ENCODE data around the gene RHBDD3.

Gene RHBDD3

GRCh38 chr22:29306175-29306834 is 38.5 kb upstream of the RHBDD3 start, which contains the start of gene GAS2L1:
GAS2L1 (plus strand) TSS chr22:29306650; CDS start chr22:29308106, 1,456 bp downstream.
- DNase-seq = peak in 12 of 14 donors; percentile 42 to 78 (median 56)

GRCh38 chr22:29305836-29306174 is 38.0 kb upstream of the RHBDD3 start:
- DNase-seq = no peak

- DNase-seq = peak in 5 of 14 donors; percentile 16 to 66 (median 64)
These were observed 35.1 kb upstream of the RHBDD3 start for GRCh38 chr22:29302681-29303465.

- peak in 4 of 14 donors; percentile 44 to 75 (median 60) for DNase-seq
These were observed 34.6 kb upstream of the RHBDD3 start for GRCh38 chr22:29302402-29302680.

GRCh38 chr22:29301716-29302401 is 34.1 kb upstream of the RHBDD3 start:
- DNase-seq = peak in 1 of 14 donors; percentile 75

- no peak for DNase-seq
These were observed 33.2 kb upstream of the RHBDD3 start for GRCh38 chr22:29300807-29301601.

GRCh38 chr22:29300467-29300806 is 32.7 kb upstream of the RHBDD3 start:
- DNase-seq = no peak

GRCh38 chr22:29299136-29299900 is 31.5 kb upstream of the RHBDD3 start:
- DNase-seq = no peak

GRCh38 chr22:29298641-29299040 is 30.9 kb upstream of the RHBDD3 start:
- no peak for DNase-seq

GRCh38 chr22:29292379-29292778 is 24.6 kb upstream of the RHBDD3 start:
- DNase-seq = no peak

GRCh38 chr22:29291215-29291614 is 23.4 kb upstream of the RHBDD3 start:
- no peak for DNase-seq

- DNase-seq = no peak
These were observed 22.3 kb upstream of the RHBDD3 start for GRCh38 chr22:29290061-29290460.

- DNase-seq = no peak
These were observed 21.1 kb upstream of the RHBDD3 start for GRCh38 chr22:29288837-29289236.

- no peak for DNase-seq
These were observed 16.4 kb upstream of the RHBDD3 start for GRCh38 chr22:29284196-29284595.

- no peak for DNase-seq
These were observed 10.1 kb upstream of the RHBDD3 start for GRCh38 chr22:29277927-29278326.

GRCh38 chr22:29275819-29276565 is 8.2 kb upstream of the RHBDD3 start:
- DNase-seq = no peak

- DNase-seq = no peak
These were observed 7.4 kb upstream of the RHBDD3 start for GRCh38 chr22:29275167-29275566.

GRCh38 chr22:29272624-29273023 is 4.8 kb upstream of the RHBDD3 start:
- DNase-seq = no peak

GRCh38 chr22:29270475-29271271 is 2.9 kb upstream of the RHBDD3 start:
- DNase-seq = no peak

GRCh38 chr22:29269731-29270474 is 2.1 kb upstream of the RHBDD3 start:
- DNase-seq = no peak

All from C1 segment of cervical spinal cord (tissue), 14 donors.